M059J (cell line): ENCODE data around the gene MX2. TPM values are rescaled to one million over a fixed set of nuclear protein-coding genes. Genes with fewer than 3 reads are reported as not detected.
"Not testable (repeated sequence)": the region's sequence is repeated elsewhere in the genome, so short reads cannot be mapped to it uniquely, and the experiment has no call there.

ENCODE experiments used
- DNase-seq: peaks from one replicate; pipeline ENCODE4 v3.0.0-alpha.2; 2012; ENCODE audit warnings: low read depth
- total RNA-seq: library from RNA; depleted of rRNA; stranded (reverse); fragments of >200 nt; shearing (Covaris generic); gene quantifications from 2 replicates; pipeline ENCODE4 v1.2.3, GENCODE V29; 2014

Gene MX2
- total RNA-seq, 1 experiment from 2014 or later = 346 TPM

GRCh38 chr21:41338455-41338854 lies 23.4 kb upstream of the MX2 start:
- no peak for DNase-seq

GRCh38 chr21:41342035-41342434 lies 19.8 kb upstream of the MX2 start:
- no peak for DNase-seq

GRCh38 chr21:41344146-41344545 lies 17.7 kb upstream of the MX2 start:
- no peak for DNase-seq

GRCh38 chr21:41345356-41345755 lies 16.5 kb upstream of the MX2 start:
- DNase-seq = no peak

GRCh38 chr21:41345934-41346685 lies 15.7 kb upstream of the MX2 start:
- DNase-seq = peak; percentile 74

- no peak for DNase-seq
Observed at GRCh38 chr21:41346758-41347157, 15.1 kb upstream of the MX2 start.

- no peak for DNase-seq
Observed at GRCh38 chr21:41348434-41348833, 13.4 kb upstream of the MX2 start.

GRCh38 chr21:41349126-41349525 lies 12.7 kb upstream of the MX2 start:
- no peak for DNase-seq

GRCh38 chr21:41349619-41350390 lies 12.0 kb upstream of the MX2 start:
- DNase-seq = no peak

GRCh38 chr21:41350436-41351155 lies 11.2 kb upstream of the MX2 start:
- no peak for DNase-seq

GRCh38 chr21:41357546-41357945 lies 4.3 kb upstream of the MX2 start:
- no peak for DNase-seq

- no peak for DNase-seq
Observed at GRCh38 chr21:41358193-41359166, 3.3 kb upstream of the MX2 start.

GRCh38 chr21:41359286-41359685 lies 2.5 kb upstream of the MX2 start:
- DNase-seq = no peak

- not testable (repeated sequence) for DNase-seq
Observed at GRCh38 chr21:41359754-41360071, 2.1 kb upstream of the MX2 start.

GRCh38 chr21:41360072-41360821 lies 1.6 kb upstream of the MX2 start:
- no peak for DNase-seq

- DNase-seq = no peak
Observed at GRCh38 chr21:41361053-41361785, 608 bp upstream of the MX2 start.

GRCh38 chr21:41362605-41363369 lies 960 bp downstream of the MX2 start:
- no peak for DNase-seq

- peak; percentile 7 for DNase-seq
Observed at GRCh38 chr21:41363370-41364270, 1.8 kb downstream of the MX2 start.
